Measurements from ENCODE around the gene DNAH3.

DNA sequence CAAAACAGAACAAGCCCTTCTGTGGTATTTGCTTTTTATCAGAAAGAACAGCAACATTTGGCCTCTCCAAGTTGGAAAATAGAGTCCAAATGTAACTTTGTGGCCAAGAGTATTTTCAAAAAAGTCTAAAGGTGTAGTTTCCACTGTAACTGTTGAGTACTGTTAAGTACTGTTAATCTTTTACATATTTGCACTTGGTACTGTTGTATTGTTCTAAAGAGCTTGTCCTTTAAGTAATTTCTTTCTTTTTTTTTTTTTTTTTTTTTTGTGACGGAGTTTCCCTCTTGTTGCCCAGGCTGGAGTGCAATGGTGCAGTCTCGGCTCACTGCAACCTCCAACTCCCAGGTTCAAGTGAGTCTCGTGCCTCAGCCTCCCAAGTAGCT lies 29.3 kb upstream of the DNAH3 start:
- TF ChIP-seq POLR2AphosphoS5 (IDR thresholded peaks at IDR 0.05; ENCODE audit: borderline replicate concordance, low read depth, low read length) (no peak), EZH2 (IDR thresholded peaks at IDR 0.05) (no peak)

Data from SK-N-MC (cell line).